Measurements from ENCODE around the gene KRT20.

- TF ChIP-seq POLR2A (IDR thresholded peaks at IDR 0.05) (no peak), CTCF (IDR thresholded peaks at IDR 0.05) (no peak)
These were observed 3.2 kb upstream of the KRT20 start for GRCh38 chr17:40888196-40888720.
